IgD-negative memory B cell (primary cell): ENCODE data around the gene NDUFS3. TPM values are rescaled to one million over a fixed set of nuclear protein-coding genes. Genes with fewer than 3 reads are reported as not detected.
A peak's percentile ranks its signal among the peaks of the same experiment; 100 is the strongest.

ENCODE experiments used
- H3K27ac Mint-ChIP-seq, 3 donors: one replicate each; pipeline ENCODE4 v1.8.0; 2020 to 2022; ENCODE audit warnings: mild to moderate bottlenecking in 3 of 3, mixed read lengths in 3 of 3, moderate library complexity in 1 of 3
- H3K27me3 Mint-ChIP-seq: one replicate; pipeline ENCODE4 v1.8.0; 2021; ENCODE audit warnings: mixed read lengths
- H3K36me3 Mint-ChIP-seq: one replicate; pipeline ENCODE4 v1.8.0; 2020; ENCODE audit warnings: mild to moderate bottlenecking, mixed read lengths
- H3K4me1 Mint-ChIP-seq, 3 donors: one replicate each; pipeline ENCODE4 v1.8.0; 2020 to 2022; ENCODE audit warnings: mixed read lengths in 3 of 3, mild to moderate bottlenecking in 1 of 3
- H3K4me3 Mint-ChIP-seq, 4 donors: one replicate each; pipeline ENCODE4 v1.8.0; 2020 to 2022; ENCODE audit warnings: mild to moderate bottlenecking in 4 of 4, mixed read lengths in 4 of 4, moderate library complexity in 3 of 4
- H3K9me3 Mint-ChIP-seq, 3 donors: one replicate each; pipeline ENCODE4 v1.8.0; 2020 to 2021; ENCODE audit warnings: mixed read lengths in 3 of 3, mild to moderate bottlenecking in 1 of 3
- polyA plus RNA-seq: library from polyadenylated mRNA; unstranded; fragments of 300-500 nt; fragmentation: Illumina TruSeq; gene quantifications from one replicate; pipeline ENCODE4 v1.2.3, GENCODE V29; 2021

The NDUFS3 gene
- polyA plus RNA-seq, 1 donor from 2014 or later: 105 TPM

DNA sequence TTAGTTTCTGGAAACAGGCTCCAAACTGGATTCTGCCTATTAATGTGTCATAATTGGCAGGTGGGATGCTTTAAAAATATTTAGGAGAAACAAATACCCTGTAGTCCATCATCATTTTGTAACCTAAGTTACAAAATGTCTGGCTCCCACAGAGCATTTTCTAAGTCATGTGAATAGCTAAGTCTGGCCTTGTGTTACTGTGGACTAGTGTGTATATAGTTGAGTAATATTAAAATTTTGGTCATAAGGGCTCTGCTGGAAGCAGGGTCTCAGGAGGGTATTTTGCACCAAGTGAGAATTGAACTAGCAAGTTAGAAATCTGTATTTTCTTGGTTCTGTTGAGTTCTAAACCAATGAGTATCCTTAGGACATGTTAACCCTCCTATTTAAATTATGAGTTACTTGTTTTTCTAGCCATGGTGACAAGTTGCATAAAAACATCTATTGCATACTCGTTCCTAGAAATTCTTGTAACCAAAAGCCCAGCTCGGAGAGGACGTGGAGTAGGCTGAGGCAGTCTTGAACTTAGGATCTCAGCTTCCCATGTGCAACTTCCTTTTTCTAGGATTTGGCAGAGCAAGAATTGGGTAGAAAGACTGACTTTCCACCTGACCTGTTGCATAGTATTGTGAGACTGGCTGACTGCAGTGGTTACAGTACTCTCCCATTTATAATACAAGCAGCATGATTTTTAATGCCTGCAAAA, 8.1 kb upstream of the NDUFS3 start:
- peaks cover 3% of the 10 kb centered on the region for H3K36me3 Mint-ChIP-seq
- H3K27ac Mint-ChIP-seq: peak overlapping the region in 2 of 3 donors; percentile 46 to 56
- peaks cover 0 to 16% (median 12%) of the 10 kb centered on the region in 3 donors for H3K4me1 Mint-ChIP-seq
- H3K27me3 Mint-ChIP-seq: no peaks in the 10 kb centered on the region
- H3K4me3 Mint-ChIP-seq: peak overlapping the region in 1 of 4 donors; percentile 48
- H3K9me3 Mint-ChIP-seq: no peaks in the 10 kb centered on the region

DNA sequence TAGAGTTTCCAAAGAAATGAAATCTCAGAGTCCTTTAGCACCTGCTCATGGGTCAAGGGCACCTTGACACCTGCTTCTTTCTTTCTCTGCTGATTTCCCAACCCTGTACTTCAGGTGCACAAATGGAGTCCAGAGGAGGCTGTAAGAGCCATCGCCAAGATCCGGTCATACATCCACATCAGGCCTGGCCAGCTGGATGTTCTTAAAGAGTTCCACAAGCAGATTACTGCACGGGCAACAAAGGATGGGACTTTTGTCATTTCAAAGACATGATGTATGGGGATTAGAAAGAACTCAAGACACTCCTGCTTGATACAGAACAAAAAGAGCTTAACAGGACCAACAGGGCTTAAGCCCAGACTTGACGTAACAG, 7.5 kb upstream of the NDUFS3 start:
- H3K4me1 Mint-ChIP-seq: peaks cover 0 to 15% (median 10%) of the 10 kb centered on the region in 3 donors
- peak overlapping the region in 1 of 3 donors; percentile 56 for H3K27ac Mint-ChIP-seq
- no peak overlapping the region for H3K4me3 Mint-ChIP-seq
- H3K27me3 Mint-ChIP-seq: no peaks in the 10 kb centered on the region
- H3K36me3 Mint-ChIP-seq: peaks cover 3% of the 10 kb centered on the region
- H3K9me3 Mint-ChIP-seq: no peaks in the 10 kb centered on the region

DNA sequence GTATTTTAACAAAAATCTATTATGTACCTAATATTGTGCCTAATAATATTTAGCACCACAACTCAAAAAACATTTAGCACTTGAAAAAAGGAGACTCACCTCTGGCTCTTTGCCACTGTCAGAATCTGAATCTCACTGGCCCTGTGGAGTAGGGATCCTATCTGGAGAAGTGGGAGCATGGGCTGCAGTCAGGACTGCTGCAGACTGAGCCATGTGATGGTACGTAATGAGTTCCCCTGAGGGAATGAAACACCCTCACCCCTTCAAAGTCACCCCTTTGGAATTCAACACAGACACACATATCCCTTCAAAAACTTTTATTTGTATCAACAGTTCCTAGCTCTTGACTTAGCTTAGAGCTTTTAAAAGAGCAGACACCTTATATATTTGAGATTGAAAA, 7.0 kb upstream of the NDUFS3 start:
- Mint-ChIP-seq H3K9me3 (no peaks in the 10 kb centered on the region), H3K27me3 (no peaks in the 10 kb centered on the region), H3K4me1 (peaks cover 0 to 11% (median 5%) of the 10 kb centered on the region in 3 donors), H3K27ac (peak overlapping the region in 1 of 3 donors; percentile 63), H3K36me3 (peaks cover 3% of the 10 kb centered on the region), H3K4me3 (peak overlapping the region in 1 of 4 donors; percentile 60)

DNA sequence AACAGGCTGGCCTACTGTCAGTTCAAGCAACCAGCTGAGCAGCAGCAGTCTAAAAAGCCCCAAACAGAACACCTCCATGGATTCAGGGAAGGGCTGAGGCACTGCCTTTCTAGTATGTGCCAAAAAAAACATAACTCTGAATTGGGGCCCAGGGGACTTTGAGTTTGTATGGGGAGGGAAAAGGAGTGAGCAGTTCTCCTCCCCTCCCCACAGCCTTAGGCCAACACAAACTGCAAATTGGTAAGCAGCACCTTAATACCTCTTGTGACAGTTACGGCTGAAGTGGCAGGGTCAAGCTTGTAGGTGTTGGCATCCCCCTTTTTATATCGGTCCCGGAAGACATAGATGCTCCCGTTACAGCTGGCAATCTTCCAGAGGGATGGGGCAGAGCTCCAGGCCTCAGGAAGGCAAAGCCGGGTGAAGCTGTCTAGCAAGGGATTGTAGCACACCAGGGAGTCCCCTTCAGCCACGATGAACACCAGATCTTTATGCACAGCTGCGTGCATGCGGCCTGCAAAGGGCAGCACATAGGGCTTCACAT, 6.1 kb upstream of the NDUFS3 start:
- H3K27ac Mint-ChIP-seq: peak overlapping the region in 2 of 3 donors; percentile 63 to 67
- no peaks in the 10 kb centered on the region for H3K27me3 Mint-ChIP-seq
- peak overlapping the region in 1 of 4 donors; percentile 60 for H3K4me3 Mint-ChIP-seq
- H3K36me3 Mint-ChIP-seq: peaks cover 5% of the 10 kb centered on the region
- peaks cover 4 to 19% (median 11%) of the 10 kb centered on the region in 3 donors for H3K4me1 Mint-ChIP-seq
- H3K9me3 Mint-ChIP-seq: no peaks in the 10 kb centered on the region

DNA sequence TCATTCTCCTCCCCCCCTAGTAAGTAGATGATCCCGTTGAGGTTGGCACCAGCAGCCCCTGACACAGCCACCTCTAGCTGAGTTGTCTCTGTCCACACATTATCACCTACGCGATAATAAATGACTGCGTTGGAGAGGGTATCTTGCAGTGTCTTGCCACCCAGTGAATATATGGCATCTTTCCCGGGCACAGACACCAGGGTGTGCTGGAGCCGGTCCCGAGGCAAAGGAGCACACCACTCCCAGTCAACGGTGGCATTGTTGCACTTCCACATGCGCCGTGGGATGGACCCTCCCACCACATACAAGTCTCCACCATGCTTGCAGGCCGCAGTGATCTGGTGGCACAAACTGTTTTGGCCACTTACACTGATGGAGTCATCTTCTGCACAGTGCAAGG, 5.6 kb upstream of the NDUFS3 start:
- Mint-ChIP-seq H3K9me3 (no peaks in the 10 kb centered on the region), H3K36me3 (peaks cover 5% of the 10 kb centered on the region), H3K27me3 (no peaks in the 10 kb centered on the region), H3K4me1 (peaks cover 5 to 24% (median 14%) of the 10 kb centered on the region in 3 donors), H3K27ac (no peak overlapping the region), H3K4me3 (peak overlapping the region in 1 of 4 donors; percentile 43)

DNA sequence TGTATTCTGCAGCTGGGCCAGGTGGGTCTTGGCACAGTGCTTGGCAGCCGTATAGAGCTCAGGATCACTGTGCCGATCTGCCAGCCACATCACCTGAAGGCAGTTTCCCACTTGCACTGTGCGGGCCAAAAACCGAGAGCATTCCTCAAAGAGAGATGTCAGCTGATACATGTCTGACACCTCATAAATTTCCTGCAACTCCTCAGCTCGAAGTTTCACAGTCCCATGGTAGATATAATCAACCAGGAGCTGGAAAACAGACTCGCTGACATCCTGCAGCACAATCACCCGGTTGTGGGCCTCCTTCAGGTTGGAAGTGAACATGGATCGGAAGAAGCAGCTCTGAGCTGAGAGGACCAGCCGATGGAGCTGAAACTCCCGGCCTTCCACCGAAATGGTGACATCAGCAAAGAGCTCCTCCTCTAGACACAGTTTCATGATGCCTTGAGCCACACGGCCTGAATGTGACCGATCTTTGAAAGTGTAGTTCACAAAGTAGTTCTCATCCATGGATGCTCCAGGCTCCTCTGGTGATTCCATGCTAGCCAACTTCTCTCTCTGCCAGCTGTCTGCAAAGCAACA, 1.3 kb upstream of the NDUFS3 start:
- H3K27ac Mint-ChIP-seq: peak overlapping the region; percentile 46 to 99 (median 67)
- H3K4me1 Mint-ChIP-seq: peaks cover 14 to 39% (median 23%) of the 10 kb centered on the region in 3 donors
- no peaks in the 10 kb centered on the region for H3K9me3 Mint-ChIP-seq

DNA sequence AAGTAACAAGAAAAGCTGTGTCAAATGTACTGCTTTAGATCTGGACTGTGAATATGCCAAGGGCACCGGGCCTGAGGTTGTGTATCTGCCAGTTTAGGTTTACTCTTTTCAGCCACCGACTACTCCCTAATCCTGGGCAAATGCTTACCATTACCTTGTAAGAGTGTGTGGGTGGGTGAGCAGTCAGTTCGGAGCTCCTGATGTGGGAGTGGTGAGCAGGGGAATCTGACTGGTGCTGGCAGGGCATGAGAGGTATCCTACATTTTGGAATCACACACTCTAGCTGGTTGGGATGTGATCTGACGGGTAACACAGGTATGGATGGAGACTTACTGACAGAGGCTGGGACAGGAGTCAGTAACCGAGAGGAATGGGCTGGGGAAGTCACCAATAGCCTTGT, 5.0 kb downstream of the NDUFS3 start:
- peak overlapping the region in 1 of 4 donors; percentile 18 for H3K4me3 Mint-ChIP-seq
- H3K36me3 Mint-ChIP-seq: peaks cover 6% of the 10 kb centered on the region
- H3K4me1 Mint-ChIP-seq: peaks cover 6 to 17% (median 7%) of the 10 kb centered on the region in 3 donors
- H3K27me3 Mint-ChIP-seq: peaks cover under 1% of the 10 kb centered on the region
- peak overlapping the region in 1 of 3 donors; percentile 75 for H3K27ac Mint-ChIP-seq
- H3K9me3 Mint-ChIP-seq: no peaks in the 10 kb centered on the region

More for the DNA sequence above, 1.3 kb upstream of the NDUFS3 start:
- H3K4me3 Mint-ChIP-seq: peak overlapping the region; percentile 91 to 100 (median 100)
- H3K27me3 Mint-ChIP-seq: peaks cover 2% of the 10 kb centered on the region
- H3K36me3 Mint-ChIP-seq: peaks cover 10% of the 10 kb centered on the region

DNA sequence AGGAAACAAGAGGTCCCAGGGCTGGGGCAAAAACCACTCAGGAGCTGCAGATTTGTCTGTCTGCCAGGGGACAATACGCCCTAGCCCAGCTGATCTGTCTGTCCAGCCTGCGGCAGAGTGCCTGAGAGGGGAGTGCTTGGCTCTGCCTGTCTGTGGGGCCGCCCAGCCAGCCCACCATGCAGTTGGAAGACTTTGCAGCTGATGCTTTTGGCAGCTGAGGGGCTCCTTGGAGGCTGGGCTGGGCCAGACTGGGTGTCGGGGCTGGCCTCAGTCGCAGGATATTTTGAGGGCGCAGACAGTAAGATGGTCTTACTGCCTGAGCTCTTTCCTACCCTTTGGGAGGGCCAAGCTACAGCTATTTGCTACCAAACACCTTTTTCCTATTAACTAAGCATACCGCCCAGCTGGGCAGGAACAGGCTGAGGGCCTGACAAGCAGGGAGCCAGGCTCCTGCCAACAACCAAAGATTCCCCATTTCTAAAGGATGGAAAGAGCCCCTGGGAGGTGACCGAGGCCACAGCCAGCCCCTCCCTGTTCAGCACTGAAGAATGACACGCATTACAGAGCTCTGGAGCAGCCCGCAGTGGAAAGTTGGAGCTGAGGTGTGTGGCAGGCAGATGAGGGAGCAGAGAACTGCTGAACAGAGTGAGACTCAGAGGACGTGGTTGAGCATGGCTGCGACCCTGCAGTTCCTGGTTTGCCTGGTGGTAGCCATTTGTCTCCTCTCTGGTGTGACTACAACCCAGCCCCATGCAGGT, 7.4 kb downstream of the NDUFS3 start, which contains the start of gene FAM180B:
TSS of gene FAM180B (plus strand) at position 581 of the 758 bp plus-strand sequence. CDS start at position 672, 91 bp downstream.
- Mint-ChIP-seq H3K36me3 (peaks cover 3% of the 10 kb centered on the region), H3K9me3 (no peaks in the 10 kb centered on the region)

DNA sequence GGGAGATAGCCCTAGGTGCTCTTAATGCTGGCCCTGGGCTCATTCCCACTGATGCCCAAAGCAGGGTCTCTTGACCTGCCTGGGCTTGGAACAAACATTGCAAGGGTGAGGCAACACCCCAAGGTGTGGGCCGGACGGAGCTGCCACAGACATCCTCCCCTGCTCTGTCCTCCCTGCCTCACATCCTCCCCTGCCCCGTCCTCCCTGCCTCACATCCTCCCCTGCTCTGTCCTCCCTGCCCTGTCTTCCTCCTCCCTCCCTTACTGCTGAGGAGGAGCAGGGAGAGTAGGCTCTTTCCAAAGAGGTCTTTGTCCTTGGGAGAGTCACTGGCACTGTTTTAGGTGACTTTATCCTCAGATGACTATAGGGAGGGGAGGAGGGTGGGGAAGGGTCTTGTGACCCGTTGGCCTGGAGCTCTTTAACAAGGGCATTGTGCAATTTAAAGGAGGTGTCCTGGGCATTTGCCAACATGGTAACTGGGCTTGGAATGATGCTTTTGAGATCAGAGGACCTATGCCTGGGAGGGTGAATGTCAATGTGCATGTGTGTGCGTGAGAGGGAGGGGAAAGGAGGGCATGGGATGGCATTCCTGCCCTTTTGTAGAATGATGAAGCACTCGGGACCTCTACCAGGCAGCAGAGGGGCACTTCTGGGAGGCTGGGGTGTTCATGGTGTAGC, 8.3 kb downstream of the NDUFS3 start:
- peak overlapping the region in 1 of 4 donors; percentile 16 for H3K4me3 Mint-ChIP-seq
- H3K9me3 Mint-ChIP-seq: no peaks in the 10 kb centered on the region
- peaks cover 0 to 2% (median 0%) of the 10 kb centered on the region in 3 donors for H3K4me1 Mint-ChIP-seq
- peaks cover 3% of the 10 kb centered on the region for H3K36me3 Mint-ChIP-seq
- no peak overlapping the region for H3K27ac Mint-ChIP-seq
- H3K27me3 Mint-ChIP-seq: no peaks in the 10 kb centered on the region

More for the DNA sequence above, 7.4 kb downstream of the NDUFS3 start, which contains the start of gene FAM180B:
- Mint-ChIP-seq H3K27me3 (no peaks in the 10 kb centered on the region), H3K27ac (no peak within 1 kb of the TSS), H3K4me3 (peak within 1 kb of the TSS in 1 of 4 donors; percentile 16), H3K4me1 (peaks cover 0 to 3% (median 0%) of the 10 kb centered on the region in 3 donors)

DNA sequence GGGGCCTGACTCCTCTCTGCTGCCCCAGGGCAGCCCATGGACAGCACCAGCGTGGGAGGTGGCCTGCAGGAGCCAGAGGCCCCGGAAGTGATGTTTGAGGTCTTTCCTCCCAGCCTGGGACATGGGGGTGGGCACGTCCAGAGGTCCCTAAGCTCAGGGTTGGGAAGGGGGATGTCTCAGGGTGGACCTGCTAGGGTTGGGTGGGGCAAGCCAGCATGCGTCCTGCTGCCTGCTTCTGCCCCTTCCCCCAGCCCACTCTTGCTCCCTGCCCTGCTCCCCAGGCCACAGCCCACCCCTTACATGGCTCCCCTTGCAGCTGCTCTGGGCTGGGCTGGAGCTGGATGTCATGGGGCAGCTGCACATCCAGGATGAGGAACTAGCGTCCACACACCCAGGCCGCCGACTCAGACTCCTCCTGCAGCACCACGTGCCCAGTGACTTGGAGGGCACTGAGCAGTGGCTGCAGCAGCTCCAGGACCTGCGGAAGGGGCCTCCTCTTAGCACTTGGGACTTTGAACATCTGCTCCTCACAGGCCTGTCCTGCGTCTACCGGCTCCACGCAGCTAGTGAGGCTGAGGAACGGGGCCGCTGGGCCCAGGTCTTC, 9.0 kb downstream of the NDUFS3 start:
- Mint-ChIP-seq H3K36me3 (peaks cover 3% of the 10 kb centered on the region), H3K4me1 (no peaks in the 10 kb centered on the region), H3K4me3 (no peak overlapping the region), H3K27ac (no peak overlapping the region), H3K9me3 (no peaks in the 10 kb centered on the region), H3K27me3 (peaks cover 5% of the 10 kb centered on the region)

DNA sequence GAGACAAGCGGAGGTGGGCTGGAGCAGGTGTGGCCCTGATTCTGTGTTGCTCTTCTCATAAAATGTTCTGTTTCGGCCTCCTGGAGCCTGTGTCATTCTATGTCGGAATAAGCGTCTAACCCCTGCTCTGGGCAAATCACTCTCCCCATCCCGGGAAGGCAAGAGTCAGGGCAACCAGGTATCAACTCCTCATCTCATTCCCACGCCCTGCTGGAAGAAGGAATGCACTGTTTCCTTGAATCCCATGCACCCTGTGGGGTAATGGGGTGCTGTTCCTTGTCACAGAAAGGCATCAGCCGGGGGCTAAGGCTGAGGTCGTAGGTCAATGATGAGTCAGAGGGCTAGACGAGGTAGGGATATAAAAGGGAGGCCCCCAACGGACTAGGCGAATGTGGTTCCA, 10.2 kb downstream of the NDUFS3 start:
- no peaks in the 10 kb centered on the region for H3K4me1 Mint-ChIP-seq
- H3K4me3 Mint-ChIP-seq: no peak overlapping the region
- H3K9me3 Mint-ChIP-seq: no peaks in the 10 kb centered on the region
- no peak overlapping the region for H3K27ac Mint-ChIP-seq
- H3K27me3 Mint-ChIP-seq: peaks cover 15% of the 10 kb centered on the region
- H3K36me3 Mint-ChIP-seq: peaks cover 4% of the 10 kb centered on the region

DNA sequence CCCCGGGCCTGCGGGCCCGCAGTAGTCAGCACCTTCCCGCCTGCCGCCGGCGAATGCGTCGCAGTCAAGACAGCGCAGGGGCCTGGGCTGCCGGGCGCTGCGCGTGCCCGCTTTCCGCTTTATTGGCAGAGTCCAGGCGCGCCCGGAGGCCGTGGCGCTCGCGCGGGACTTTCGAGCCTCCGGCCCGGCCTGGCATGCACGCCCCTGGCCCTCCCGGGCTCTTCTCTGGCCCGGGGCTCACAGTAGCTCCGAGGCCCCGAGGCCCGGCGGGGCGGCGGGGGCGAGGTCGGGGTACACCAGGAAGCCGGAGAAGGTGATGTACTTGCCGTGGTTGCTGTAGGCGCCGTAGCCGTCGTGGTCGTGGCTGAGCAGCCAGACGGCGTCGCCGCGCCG, 10.7 kb downstream of the NDUFS3 start:
- H3K9me3 Mint-ChIP-seq: peaks cover 0 to under 1% (median 0%) of the 10 kb centered on the region in 3 donors
- peaks cover 1% of the 10 kb centered on the region for H3K36me3 Mint-ChIP-seq
- H3K4me3 Mint-ChIP-seq: no peak overlapping the region
- peaks cover 19% of the 10 kb centered on the region for H3K27me3 Mint-ChIP-seq
- H3K4me1 Mint-ChIP-seq: no peaks in the 10 kb centered on the region
- H3K27ac Mint-ChIP-seq: no peak overlapping the region

DNA sequence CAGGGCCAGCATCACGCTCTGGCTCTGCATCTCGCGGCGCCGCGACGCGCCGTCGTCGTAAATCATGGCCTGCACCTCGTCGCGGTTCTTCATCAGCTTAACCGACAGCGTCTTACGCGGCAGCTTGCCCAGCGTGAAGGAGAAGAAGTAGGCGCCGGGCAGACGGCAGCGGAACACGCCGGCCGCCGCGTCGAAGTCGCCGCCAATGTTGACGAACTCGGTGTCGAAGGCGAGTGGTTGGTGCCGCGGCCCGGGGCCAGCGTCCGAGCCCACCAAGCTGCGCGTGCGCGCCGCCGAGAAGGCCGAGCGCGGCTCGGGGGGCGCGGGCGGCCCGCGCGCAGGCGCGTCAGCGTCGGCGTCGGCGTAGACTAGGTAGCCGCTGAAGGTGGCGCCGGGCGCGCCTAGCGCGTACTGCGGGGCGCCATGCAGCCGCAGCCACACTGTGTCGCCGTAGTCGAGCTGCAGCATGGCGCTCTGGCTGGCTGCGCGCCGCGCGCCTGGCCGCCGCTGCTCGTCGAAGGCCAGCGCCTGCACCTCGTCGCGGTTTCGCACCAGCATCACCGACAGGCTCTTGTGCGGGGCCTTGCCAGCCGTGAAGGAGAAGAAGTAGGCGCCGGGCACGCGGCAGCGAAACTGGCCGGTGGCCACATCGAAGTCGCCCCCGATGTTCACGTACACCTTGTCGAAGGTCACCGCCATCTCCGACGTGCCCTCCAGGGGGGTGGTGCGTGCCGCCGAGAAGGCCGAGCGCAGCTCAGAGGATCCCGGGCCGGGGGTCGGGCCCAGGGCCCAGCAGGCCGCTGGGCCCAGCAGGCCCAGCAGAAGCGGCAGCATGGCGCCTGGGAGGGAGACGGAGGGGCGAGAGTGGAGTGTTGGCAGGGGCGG, 11.3 kb downstream of the NDUFS3 start:
- Mint-ChIP-seq H3K9me3 (peaks cover 0 to 1% (median 0%) of the 10 kb centered on the region in 3 donors), H3K36me3 (peaks cover 1% of the 10 kb centered on the region), H3K27me3 (peaks cover 22% of the 10 kb centered on the region), H3K4me3 (no peak overlapping the region), H3K27ac (no peak overlapping the region), H3K4me1 (no peaks in the 10 kb centered on the region)
